ENCODE data around the gene TENM3.

Gene TENM3

DNA sequence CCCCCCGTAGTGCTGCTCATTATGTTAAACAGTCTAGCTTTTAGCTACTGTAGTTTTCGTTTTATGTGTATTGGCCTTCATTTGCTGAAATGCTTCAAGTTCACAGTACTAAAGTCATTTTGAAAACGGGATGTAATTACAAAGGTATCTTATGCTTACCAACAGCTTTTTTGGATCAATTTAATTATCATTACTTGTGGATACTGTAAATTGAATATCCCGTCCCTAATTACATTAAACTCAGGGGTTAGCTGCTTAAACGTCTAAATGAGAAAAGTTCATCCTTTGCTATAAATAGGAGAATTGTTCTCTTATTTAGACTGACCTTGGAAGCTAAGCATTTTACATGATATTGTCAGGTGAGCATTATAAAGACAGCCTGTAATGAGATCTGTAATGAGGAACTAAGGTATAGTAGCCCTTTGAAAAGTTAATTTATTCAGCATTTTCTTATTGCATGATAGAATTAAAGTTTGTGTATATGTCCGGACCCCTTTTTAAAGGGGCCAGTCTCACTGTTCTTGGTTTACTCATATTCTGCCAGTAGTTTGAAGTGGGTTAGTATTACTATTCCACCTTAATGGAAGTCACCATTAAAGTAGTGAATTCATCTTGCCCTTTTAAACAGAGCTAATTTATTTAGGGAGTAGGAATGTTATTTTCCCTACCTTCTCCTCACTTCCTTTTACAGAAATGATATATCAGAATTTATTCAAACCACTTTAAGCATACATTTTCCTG lies 252.6 kb downstream of the TENM3 start:
- Histone ChIP-seq H3K9me3 (ENCODE audit: control insufficient read depth in 1 of 2, low read length in 2 of 2) (no peaks in the 10 kb centered on the region), H3K36me3 (ENCODE audit: control insufficient read depth in 1 of 2, insufficient read depth in 2 of 2, low read length in 2 of 2) (no peaks in the 10 kb centered on the region), H3K27ac (ENCODE audit: low read length) (no peak overlapping the region), H3K4me3 (ENCODE audit: low read depth in 1 of 2, low read length in 2 of 2) (no peak overlapping the region), H3K27me3 (ENCODE audit: low read depth, low read length) (no peaks in the 10 kb centered on the region), H3K4me1 (ENCODE audit: control insufficient read depth in 1 of 2, insufficient read depth in 2 of 2, low read length in 2 of 2) (peaks cover 0 to 12% of the 10 kb centered on the region in 2 donors)

DNA sequence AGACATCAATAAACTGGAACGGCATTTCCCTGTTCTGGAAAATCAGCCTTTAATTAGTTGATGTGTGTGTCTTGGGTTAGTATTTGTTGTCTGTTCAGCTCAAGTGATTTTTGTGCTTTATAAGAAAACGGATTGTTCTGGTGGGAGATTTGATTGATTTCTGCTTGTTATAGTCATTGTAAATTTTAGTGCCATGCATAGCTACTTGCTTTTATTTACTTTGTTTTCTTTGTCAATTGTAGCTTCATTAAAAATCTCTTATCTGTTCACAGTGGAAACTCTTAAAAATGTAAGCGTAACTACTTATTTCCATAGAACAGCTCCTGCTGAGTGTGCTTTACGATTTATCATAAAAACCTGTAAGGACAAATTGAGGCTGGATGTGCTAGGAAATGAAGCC lies 253.2 kb downstream of the TENM3 start:
- Histone ChIP-seq H3K27me3 (ENCODE audit: low read depth, low read length) (no peaks in the 10 kb centered on the region), H3K4me3 (ENCODE audit: low read depth in 1 of 2, low read length in 2 of 2) (no peak overlapping the region), H3K4me1 (ENCODE audit: control insufficient read depth in 1 of 2, insufficient read depth in 2 of 2, low read length in 2 of 2) (peaks cover 0 to 12% of the 10 kb centered on the region in 2 donors), H3K9me3 (ENCODE audit: control insufficient read depth in 1 of 2, low read length in 2 of 2) (no peaks in the 10 kb centered on the region), H3K36me3 (ENCODE audit: control insufficient read depth in 1 of 2, insufficient read depth in 2 of 2, low read length in 2 of 2) (no peaks in the 10 kb centered on the region), H3K27ac (ENCODE audit: low read length) (no peak overlapping the region)

DNA sequence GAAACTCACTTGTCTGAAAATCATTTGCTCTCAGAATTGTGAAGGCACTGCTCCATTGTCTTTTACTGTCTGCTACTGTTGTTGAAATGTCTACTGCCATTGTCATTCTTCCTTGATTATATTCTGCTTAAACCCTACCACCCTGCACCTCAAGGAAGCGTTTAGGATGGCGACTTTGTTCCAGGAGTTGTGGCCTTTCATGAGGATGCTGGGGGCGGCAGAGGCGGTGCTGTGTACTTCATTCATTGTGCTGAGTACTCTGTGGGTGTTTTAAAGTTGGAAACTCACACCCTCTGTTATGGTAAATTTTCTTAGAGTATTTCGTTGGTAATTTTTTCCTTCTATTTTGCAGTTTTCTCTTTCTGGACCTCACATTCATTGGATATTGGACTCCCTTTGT lies 258.9 kb downstream of the TENM3 start:
- Histone ChIP-seq H3K36me3 (ENCODE audit: control insufficient read depth in 1 of 2, insufficient read depth in 2 of 2, low read length in 2 of 2) (no peaks in the 10 kb centered on the region), H3K4me1 (ENCODE audit: control insufficient read depth in 1 of 2, insufficient read depth in 2 of 2, low read length in 2 of 2) (no peaks in the 10 kb centered on the region), H3K27ac (ENCODE audit: low read length) (no peak overlapping the region), H3K27me3 (ENCODE audit: low read depth, low read length) (no peaks in the 10 kb centered on the region), H3K4me3 (ENCODE audit: low read depth in 1 of 2, low read length in 2 of 2) (no peak overlapping the region), H3K9me3 (ENCODE audit: control insufficient read depth in 1 of 2, low read length in 2 of 2) (no peaks in the 10 kb centered on the region)

DNA sequence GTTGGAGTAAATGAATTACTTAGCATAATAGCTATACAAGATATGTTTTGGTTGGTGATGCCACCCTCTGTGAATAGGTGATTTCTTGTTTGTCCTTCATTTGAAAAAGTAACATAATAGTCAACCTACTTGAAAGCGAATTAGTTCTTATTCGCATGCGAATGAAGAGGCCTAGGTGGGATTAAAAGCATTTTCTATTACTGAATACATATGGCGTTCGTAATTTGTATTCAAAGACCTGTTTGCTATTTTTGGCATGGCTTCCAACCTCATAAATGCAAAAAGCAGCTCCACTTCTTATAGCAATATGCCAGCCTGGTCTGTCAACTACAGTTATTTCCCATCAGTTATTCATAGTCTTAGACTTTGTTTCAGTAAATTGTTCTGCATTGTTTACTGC lies 261.3 kb downstream of the TENM3 start:
- H3K4me3 ChIP-seq (ENCODE audit: low read depth in 1 of 2, low read length in 2 of 2) = no peak overlapping the region
- H3K36me3 ChIP-seq (ENCODE audit: control insufficient read depth in 1 of 2, insufficient read depth in 2 of 2, low read length in 2 of 2) = no peaks in the 10 kb centered on the region
- no peak overlapping the region for H3K27ac ChIP-seq (ENCODE audit: low read length)
- no peaks in the 10 kb centered on the region for H3K27me3 ChIP-seq (ENCODE audit: low read depth, low read length)
- H3K9me3 ChIP-seq (ENCODE audit: control insufficient read depth in 1 of 2, low read length in 2 of 2) = no peaks in the 10 kb centered on the region
- H3K4me1 ChIP-seq (ENCODE audit: control insufficient read depth in 1 of 2, insufficient read depth in 2 of 2, low read length in 2 of 2) = no peaks in the 10 kb centered on the region

DNA sequence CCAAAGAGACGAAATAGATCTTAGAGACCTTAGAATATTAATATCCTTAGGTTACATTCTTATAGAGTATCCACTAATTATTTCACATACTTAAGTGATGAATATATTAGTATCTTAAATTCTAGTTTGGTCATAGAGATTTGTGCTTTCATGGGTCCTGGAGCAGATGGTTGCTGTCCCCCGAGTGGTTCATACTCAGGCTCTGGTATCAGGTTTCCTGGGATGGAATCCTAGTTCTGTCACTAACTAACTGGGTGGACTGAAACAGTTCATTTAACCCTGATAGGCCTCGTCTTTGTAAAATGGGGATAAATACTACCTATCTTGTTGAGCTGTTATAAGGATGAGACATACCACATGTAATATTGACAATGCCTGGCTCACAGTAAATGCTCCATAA lies 264.6 kb downstream of the TENM3 start:
- no peaks in the 10 kb centered on the region for H3K4me1 ChIP-seq (ENCODE audit: control insufficient read depth in 1 of 2, insufficient read depth in 2 of 2, low read length in 2 of 2)
- H3K27ac ChIP-seq (ENCODE audit: low read length) = no peak overlapping the region
- H3K36me3 ChIP-seq (ENCODE audit: control insufficient read depth in 1 of 2, insufficient read depth in 2 of 2, low read length in 2 of 2) = no peaks in the 10 kb centered on the region
- H3K4me3 ChIP-seq (ENCODE audit: low read depth in 1 of 2, low read length in 2 of 2) = no peak overlapping the region
- H3K27me3 ChIP-seq (ENCODE audit: low read depth, low read length) = no peaks in the 10 kb centered on the region
- no peaks in the 10 kb centered on the region for H3K9me3 ChIP-seq (ENCODE audit: control insufficient read depth in 1 of 2, low read length in 2 of 2)

DNA sequence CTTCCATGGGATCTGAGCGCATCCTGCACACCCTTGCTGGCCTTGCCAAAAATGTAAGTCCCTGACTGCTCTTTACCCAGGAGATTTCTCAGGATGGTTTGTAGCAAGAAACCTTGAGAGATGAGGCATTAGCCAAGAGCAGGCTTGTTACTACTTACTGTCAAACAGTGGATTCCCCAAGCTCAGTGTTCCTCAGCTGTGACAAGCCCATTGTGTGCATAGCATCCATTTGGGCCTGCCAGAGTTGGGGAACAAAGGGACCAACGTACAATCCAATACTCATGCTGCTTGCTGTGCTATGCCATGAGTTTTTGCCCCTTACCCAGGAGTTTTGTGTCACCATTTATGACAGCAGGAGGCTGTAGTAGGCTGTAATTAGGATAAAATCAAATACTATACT lies 267.6 kb downstream of the TENM3 start:
- Histone ChIP-seq H3K36me3 (ENCODE audit: control insufficient read depth in 1 of 2, insufficient read depth in 2 of 2, low read length in 2 of 2) (no peaks in the 10 kb centered on the region), H3K4me1 (ENCODE audit: control insufficient read depth in 1 of 2, insufficient read depth in 2 of 2, low read length in 2 of 2) (no peaks in the 10 kb centered on the region), H3K4me3 (ENCODE audit: low read depth in 1 of 2, low read length in 2 of 2) (no peak overlapping the region), H3K27ac (ENCODE audit: low read length) (no peak overlapping the region), H3K9me3 (ENCODE audit: control insufficient read depth in 1 of 2, low read length in 2 of 2) (no peaks in the 10 kb centered on the region), H3K27me3 (ENCODE audit: low read depth, low read length) (no peaks in the 10 kb centered on the region)

DNA sequence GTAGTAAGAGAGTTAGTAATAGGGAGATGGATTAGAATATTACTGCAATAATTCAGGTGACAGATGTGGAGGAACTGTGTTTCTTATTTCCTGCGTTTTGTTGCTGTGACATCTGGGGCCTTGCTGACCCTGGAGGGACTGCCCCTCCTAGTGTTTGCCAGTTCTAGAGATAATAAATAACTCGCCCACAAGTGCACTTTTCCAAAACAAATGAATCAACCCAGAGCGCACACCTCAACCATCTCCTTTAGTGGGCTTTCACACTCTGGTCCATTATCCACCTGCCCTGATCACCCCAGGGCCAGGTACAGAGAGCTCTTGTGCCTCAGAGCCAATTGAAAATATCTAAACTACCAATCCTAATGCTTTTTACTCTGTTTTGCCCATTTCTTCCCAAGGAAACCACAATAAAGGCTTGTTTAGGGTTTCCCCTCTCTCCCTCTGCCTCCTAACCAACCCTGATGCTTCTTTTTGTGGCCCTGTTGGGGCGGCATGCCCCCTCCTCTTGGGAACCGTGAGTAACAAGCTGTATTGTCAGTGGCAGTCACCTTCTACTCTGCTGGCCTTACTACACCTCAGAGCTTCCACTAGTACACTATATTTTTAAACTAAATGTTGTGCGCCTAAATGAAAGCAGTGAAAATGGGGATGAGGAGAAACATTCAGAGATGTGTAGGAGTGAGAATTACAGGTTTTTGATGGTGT lies 270.5 kb downstream of the TENM3 start:
- H3K4me1 ChIP-seq (ENCODE audit: control insufficient read depth in 1 of 2, insufficient read depth in 2 of 2, low read length in 2 of 2) = no peaks in the 10 kb centered on the region
- H3K27ac ChIP-seq (ENCODE audit: low read length) = peak overlapping the region; percentile 32
- no peaks in the 10 kb centered on the region for H3K9me3 ChIP-seq (ENCODE audit: control insufficient read depth in 1 of 2, low read length in 2 of 2)
- H3K36me3 ChIP-seq (ENCODE audit: control insufficient read depth in 1 of 2, insufficient read depth in 2 of 2, low read length in 2 of 2) = no peaks in the 10 kb centered on the region
- H3K4me3 ChIP-seq (ENCODE audit: low read depth in 1 of 2, low read length in 2 of 2) = no peak overlapping the region
- no peaks in the 10 kb centered on the region for H3K27me3 ChIP-seq (ENCODE audit: low read depth, low read length)

DNA sequence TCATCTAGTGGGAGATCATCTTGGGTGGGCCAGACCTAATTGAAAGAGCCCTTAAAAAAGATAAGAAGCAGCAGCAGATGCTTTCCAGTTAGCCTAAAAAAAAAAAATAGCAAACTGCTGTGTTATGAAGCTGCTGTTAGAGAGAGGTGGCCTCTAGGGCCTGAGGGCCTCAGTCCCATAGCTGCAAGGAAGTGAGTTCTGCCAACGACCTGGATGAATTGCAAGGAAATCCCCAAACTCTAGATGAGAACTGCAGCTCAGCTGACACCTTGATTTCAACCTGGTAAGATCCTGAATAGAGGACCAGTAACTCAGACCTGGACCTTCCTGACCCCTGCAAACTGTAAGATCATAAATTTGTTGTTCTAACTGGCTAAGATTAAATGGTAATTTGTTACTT lies 275.2 kb downstream of the TENM3 start:
- H3K9me3 ChIP-seq (ENCODE audit: control insufficient read depth in 1 of 2, low read length in 2 of 2) = no peaks in the 10 kb centered on the region
- H3K36me3 ChIP-seq (ENCODE audit: control insufficient read depth in 1 of 2, insufficient read depth in 2 of 2, low read length in 2 of 2) = no peaks in the 10 kb centered on the region
- H3K4me1 ChIP-seq (ENCODE audit: control insufficient read depth in 1 of 2, insufficient read depth in 2 of 2, low read length in 2 of 2) = no peaks in the 10 kb centered on the region
- no peak overlapping the region for H3K27ac ChIP-seq (ENCODE audit: low read length)
- no peaks in the 10 kb centered on the region for H3K27me3 ChIP-seq (ENCODE audit: low read depth, low read length)
- H3K4me3 ChIP-seq (ENCODE audit: low read depth in 1 of 2, low read length in 2 of 2) = no peak overlapping the region

DNA sequence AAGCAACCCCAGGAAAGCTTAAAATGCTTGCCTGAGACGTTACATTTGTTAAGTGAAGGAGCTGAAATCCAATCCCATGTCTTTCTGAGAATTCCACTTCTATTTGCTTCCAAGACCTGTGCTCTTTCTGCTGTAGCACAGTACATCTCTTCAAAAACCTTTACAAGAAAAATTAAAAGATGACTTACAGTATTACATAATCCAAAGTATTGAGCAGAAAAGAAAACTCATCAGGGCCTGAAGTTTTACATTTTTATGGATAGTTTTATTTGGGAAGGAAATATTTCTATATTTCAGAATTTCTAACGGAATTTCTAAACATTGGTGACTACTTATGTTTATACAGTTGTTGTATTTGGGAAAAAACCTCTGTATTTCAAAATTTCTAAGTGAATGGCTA lies 276.3 kb downstream of the TENM3 start:
- H3K27ac ChIP-seq (ENCODE audit: low read length) = no peak overlapping the region
- H3K4me1 ChIP-seq (ENCODE audit: control insufficient read depth in 1 of 2, insufficient read depth in 2 of 2, low read length in 2 of 2) = no peaks in the 10 kb centered on the region
- no peak overlapping the region for H3K4me3 ChIP-seq (ENCODE audit: low read depth in 1 of 2, low read length in 2 of 2)
- H3K36me3 ChIP-seq (ENCODE audit: control insufficient read depth in 1 of 2, insufficient read depth in 2 of 2, low read length in 2 of 2) = no peaks in the 10 kb centered on the region
- no peaks in the 10 kb centered on the region for H3K27me3 ChIP-seq (ENCODE audit: low read depth, low read length)
- H3K9me3 ChIP-seq (ENCODE audit: control insufficient read depth in 1 of 2, low read length in 2 of 2) = no peaks in the 10 kb centered on the region

DNA sequence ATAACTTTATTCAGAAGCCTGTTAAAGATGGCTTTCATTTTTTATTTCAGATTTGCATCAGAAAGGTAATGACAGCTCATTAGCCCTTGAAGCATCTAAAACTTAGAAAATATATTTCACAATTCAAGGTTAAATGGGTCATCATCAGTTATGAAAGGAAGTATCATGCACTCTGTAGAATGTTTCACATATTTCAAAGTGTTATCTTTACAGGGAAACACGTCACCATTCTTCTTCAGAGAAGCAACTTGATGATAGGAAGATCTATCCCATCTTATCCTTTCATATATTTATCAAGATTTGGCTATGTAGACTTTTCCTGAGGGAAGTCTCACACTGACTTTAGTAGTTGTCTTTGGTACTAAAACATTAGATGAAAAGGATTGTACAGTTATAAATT lies 277.8 kb downstream of the TENM3 start:
- Histone ChIP-seq H3K27ac (ENCODE audit: low read length) (no peak overlapping the region), H3K36me3 (ENCODE audit: control insufficient read depth in 1 of 2, insufficient read depth in 2 of 2, low read length in 2 of 2) (no peaks in the 10 kb centered on the region), H3K4me1 (ENCODE audit: control insufficient read depth in 1 of 2, insufficient read depth in 2 of 2, low read length in 2 of 2) (no peaks in the 10 kb centered on the region), H3K27me3 (ENCODE audit: low read depth, low read length) (no peaks in the 10 kb centered on the region), H3K4me3 (ENCODE audit: low read depth in 1 of 2, low read length in 2 of 2) (no peak overlapping the region), H3K9me3 (ENCODE audit: control insufficient read depth in 1 of 2, low read length in 2 of 2) (no peaks in the 10 kb centered on the region)

DNA sequence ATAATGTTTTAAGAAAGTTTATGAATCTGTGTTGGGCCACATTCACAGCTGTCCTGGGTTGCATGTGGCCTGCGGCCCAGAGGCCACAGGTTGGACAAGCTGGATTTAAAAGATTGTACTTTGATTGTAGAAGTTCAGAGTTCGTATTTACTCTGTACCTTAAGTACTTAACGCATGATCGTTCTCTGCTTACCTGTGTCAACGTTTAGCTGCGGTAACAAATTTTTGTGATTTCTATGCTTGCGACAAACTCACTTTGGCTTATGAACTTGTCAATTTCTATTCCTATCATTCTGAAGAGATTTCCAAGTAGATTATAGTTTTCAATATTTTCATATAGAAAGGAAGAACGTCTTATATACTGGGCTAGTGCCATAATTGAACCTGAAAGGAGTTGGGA lies 285.6 kb downstream of the TENM3 start:
- no peaks in the 10 kb centered on the region for H3K9me3 ChIP-seq (ENCODE audit: control insufficient read depth in 1 of 2, low read length in 2 of 2)
- peaks cover 0 to 3% of the 10 kb centered on the region in 2 donors for H3K4me1 ChIP-seq (ENCODE audit: control insufficient read depth in 1 of 2, insufficient read depth in 2 of 2, low read length in 2 of 2)
- no peaks in the 10 kb centered on the region for H3K36me3 ChIP-seq (ENCODE audit: control insufficient read depth in 1 of 2, insufficient read depth in 2 of 2, low read length in 2 of 2)
- H3K27me3 ChIP-seq (ENCODE audit: low read depth, low read length) = no peaks in the 10 kb centered on the region
- no peak overlapping the region for H3K4me3 ChIP-seq (ENCODE audit: low read depth in 1 of 2, low read length in 2 of 2)
- H3K27ac ChIP-seq (ENCODE audit: low read length) = no peak overlapping the region

DNA sequence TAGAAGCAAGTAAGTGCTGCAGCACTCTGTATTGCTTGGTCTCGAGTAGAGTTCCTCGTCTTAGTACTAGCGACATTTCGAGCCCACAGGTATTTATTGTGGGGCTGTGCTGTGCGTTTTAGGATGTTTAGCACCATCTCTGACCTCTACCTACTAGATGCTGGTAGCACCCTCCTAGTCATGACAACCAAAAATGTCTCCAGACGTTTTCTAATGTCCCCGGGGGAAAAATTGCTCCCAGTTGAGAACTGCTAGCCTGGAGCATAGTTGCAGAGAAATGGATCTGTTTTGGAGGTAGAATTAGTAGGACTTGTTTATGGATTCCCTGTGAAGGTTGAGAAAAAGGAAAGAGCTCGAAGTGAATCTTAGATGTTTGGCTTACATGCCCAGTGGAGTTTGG lies 287.2 kb downstream of the TENM3 start:
- no peak overlapping the region for H3K4me3 ChIP-seq (ENCODE audit: low read depth in 1 of 2, low read length in 2 of 2)
- peaks cover 0 to 3% of the 10 kb centered on the region in 2 donors for H3K4me1 ChIP-seq (ENCODE audit: control insufficient read depth in 1 of 2, insufficient read depth in 2 of 2, low read length in 2 of 2)
- H3K27ac ChIP-seq (ENCODE audit: low read length) = no peak overlapping the region
- no peaks in the 10 kb centered on the region for H3K27me3 ChIP-seq (ENCODE audit: low read depth, low read length)
- no peaks in the 10 kb centered on the region for H3K9me3 ChIP-seq (ENCODE audit: control insufficient read depth in 1 of 2, low read length in 2 of 2)
- no peaks in the 10 kb centered on the region for H3K36me3 ChIP-seq (ENCODE audit: control insufficient read depth in 1 of 2, insufficient read depth in 2 of 2, low read length in 2 of 2)

Data from muscle layer of duodenum (tissue), 2 donors.